GM12865 (cell line): ENCODE measurements around the gene FASN.

Experiments used
- DNase-seq: peaks from one replicate; pipeline ENCODE4 v3.0.0; 2010; ENCODE audit warnings: low read depth
- H3K4me3 ChIP-seq: 2 replicates; pipeline ENCODE4 v1.5.1; 2011; ENCODE audit warnings: mild to moderate bottlenecking, low read depth, low read length, control low read depth
- CTCF ChIP-seq: IDR thresholded peaks from 2 replicates; pipeline ENCODE4 v1.5.1; 2011; ENCODE audit warnings: low read length, control low read depth, low read depth, inconsistent platforms; ENCODE audit not compliant: insufficient read depth; ENCODE audit errors: missing control alignments

FASN gene

DNA sequence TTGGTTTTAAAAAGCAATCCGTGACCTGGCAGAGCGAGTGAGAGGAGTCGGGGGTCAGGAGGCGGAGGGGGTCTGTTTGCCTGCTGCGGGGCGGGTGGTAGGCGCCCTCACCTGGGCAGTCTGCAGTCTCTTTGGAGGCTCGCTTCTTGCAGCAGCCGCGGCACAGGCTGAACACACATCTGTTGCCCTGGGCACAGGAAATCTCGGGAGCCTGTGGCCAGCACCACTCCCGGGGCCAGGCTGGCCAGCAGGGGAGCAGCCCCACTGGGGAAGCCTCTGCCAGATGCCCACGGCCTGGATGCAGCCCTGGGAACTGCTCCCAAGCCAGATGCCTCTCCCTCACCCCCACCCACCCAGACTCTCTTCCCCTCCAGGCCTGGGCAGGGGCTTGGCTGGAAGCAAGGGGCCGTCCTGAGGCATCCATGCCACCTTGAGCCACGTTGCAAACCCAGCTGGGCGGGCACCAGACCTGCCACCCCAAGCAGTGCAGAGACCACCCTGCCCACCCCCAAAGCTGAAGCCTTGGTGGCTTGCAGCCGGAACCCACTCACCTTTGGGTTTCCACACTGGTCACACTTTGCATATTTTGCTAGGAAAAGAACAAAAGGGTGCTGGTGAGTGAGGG, 39.7 kb downstream of the FASN start:
- no peak for DNase-seq
- no peak overlapping the region for H3K4me3 ChIP-seq
- no peak for TF ChIP-seq CTCF

- no peak overlapping the region for H3K4me3 ChIP-seq
- no peak for DNase-seq
- TF ChIP-seq CTCF: no peak
Measured at GRCh38 chr17:82056729-82057621, 41.1 kb downstream of the FASN start.

DNA sequence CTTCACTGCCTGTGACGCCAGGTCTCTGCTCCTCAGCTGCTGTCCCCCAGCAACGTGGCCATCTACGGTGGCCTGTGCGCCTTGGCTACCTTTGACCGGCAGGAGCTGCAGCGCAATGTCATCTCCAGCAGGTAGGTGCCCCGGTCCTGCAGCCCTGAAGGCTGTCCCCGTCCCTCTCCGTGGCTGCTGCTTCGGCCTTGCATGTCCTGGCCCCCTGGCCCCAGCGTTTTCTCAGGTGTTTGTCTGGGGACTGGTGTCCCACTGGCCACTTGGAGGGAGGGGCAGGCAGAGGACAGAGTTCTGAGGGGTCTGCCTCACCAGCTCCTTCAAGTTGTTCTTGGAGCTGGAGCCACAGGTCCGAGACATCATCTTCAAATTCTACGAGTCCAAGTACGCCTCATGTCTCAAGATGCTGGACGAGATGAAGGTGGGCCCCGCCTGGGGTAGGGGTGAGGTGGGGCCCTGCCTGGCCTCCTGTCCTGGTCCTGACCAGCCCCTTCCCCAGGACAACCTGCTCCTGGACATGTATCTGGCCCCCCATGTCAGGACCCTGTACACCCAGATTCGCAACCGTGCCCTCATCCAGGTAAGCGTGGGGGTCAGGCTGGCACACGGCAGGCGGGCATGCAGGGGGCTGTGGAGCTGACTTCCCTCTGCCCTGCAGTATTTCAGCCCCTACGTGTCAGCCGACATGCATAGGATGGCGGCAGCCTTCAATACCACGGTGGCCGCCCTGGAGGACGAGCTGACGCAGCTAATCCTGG, 41.9 kb downstream of the FASN start:
- no peak overlapping the region for H3K4me3 ChIP-seq
- TF ChIP-seq CTCF: no peak
- DNase-seq: no peak

DNA sequence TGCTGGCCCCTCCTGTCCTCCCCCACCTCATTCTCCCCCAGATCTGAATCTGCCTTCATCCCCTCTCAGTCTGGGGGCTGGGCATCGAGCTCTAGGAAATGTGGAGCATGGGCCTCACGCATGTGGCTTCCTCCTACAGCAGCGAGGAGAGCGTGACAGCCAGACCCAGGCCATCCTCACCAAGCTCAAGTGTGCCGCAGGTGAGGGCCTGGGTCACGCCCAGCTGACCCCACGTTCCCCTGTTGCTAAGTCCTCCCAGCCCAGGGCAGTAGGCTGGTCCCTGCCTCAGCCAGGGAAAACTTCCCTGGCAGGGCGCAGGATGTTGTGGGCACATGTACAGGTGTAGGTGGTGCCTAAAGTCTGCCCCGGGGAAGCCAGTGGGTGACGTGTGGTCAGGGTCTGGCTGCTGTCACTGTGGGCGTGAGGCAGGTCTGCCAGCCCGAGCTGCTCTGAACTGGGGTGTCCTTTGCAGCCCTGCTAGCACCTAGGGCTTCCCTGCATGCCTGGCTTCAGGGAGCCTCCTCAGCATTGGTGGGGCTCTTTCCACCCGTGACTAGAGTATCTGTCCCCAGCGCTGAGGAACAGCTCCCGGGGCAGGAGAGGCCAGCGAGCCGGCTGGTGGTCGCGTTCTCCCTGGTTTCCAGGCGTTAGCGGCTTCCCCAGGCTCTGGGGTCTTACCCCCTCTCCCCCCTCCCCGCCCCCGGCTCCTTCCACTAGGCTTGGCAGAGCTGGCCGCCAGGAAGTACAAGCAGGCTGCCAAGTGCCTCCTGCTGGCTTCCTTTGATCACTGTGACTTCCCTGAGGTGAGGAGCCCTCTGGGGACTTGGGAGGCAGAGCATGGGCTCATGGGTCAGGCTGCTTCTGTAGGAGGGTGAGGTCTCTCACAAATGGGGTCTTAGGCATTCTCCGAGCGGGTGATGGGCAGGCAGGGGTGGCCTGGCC, 42.7 kb downstream of the FASN start:
- no peak for DNase-seq
- H3K4me3 ChIP-seq: no peak overlapping the region
- no peak for TF ChIP-seq CTCF

- TF ChIP-seq CTCF: no peak
- H3K4me3 ChIP-seq: no peak overlapping the region
- no peak for DNase-seq
Measured at GRCh38 chr17:82054351-82055022, 43.5 kb downstream of the FASN start.
